Mesendoderm (in vitro differentiated cells): ENCODE measurements around the gene VPS16.

Experiments
- DNase-seq: peaks from one replicate; pipeline ENCODE4 v3.0.0; 2013
- H2AK5ac ChIP-seq: 2 replicates; pipeline ENCODE4 v1.6.1; 2013; ENCODE audit warnings: low read length, inconsistent platforms
- H2BK120ac ChIP-seq: 2 replicates; pipeline ENCODE4 v1.6.1; 2013; ENCODE audit warnings: low read depth, mild to moderate bottlenecking, low read length, moderate library complexity, mixed read lengths
- H2BK15ac ChIP-seq: replicated peaks from 2 replicates; pipeline ENCODE4 v1.6.1; 2013; ENCODE audit warnings: low read depth, mild to moderate bottlenecking, moderate library complexity
- H2BK5ac ChIP-seq: 2 replicates; pipeline ENCODE4 v1.6.1; 2013; ENCODE audit warnings: low read length, inconsistent platforms
- H3K18ac ChIP-seq: 2 replicates; pipeline ENCODE4 v1.6.1; 2013; ENCODE audit warnings: mild to moderate bottlenecking, low read length, mixed read lengths
- H3K23ac ChIP-seq: one replicate; pipeline ENCODE4 v1.6.1; 2013; ENCODE audit warnings: low read length
- H3K27ac ChIP-seq: 2 replicates; pipeline ENCODE4 v1.5.1; 2013; ENCODE audit warnings: low read depth, mild to moderate bottlenecking, inconsistent platforms, low read length, moderate library complexity
- H3K27me3 ChIP-seq: 2 replicates; pipeline ENCODE4 v1.6.1; 2013; ENCODE audit warnings: low read length, control low read depth, mild to moderate bottlenecking, inconsistent platforms; ENCODE audit not compliant: insufficient read depth, poor library complexity
- H3K36me3 ChIP-seq: 2 replicates; pipeline ENCODE4 v1.6.1; 2013; ENCODE audit warnings: low read length, inconsistent platforms; ENCODE audit not compliant: control insufficient read depth, insufficient read depth
- H3K4ac ChIP-seq: one replicate; pipeline ENCODE4 v1.6.1; 2013; ENCODE audit warnings: low read depth, mild to moderate bottlenecking, low read length, moderate library complexity
- H3K4me1 ChIP-seq: 2 replicates; pipeline ENCODE4 v1.6.1; 2013; ENCODE audit warnings: low read depth, low read length, inconsistent platforms; ENCODE audit not compliant: control insufficient read depth
- H3K4me2 ChIP-seq: 2 replicates; pipeline ENCODE4 v1.6.1; 2013; ENCODE audit warnings: low read length
- H3K4me3 ChIP-seq: 2 replicates; pipeline ENCODE4 v1.5.1; 2013; ENCODE audit warnings: mild to moderate bottlenecking, low read length
- H3K56ac ChIP-seq: one replicate; pipeline ENCODE4 v1.6.1; 2013; ENCODE audit warnings: low read length
- H3K79me1 ChIP-seq: 2 replicates; pipeline ENCODE4 v1.6.1; 2013; ENCODE audit warnings: low read length, inconsistent platforms
- H3K79me2 ChIP-seq: 2 replicates; pipeline ENCODE4 v1.6.1; 2013; ENCODE audit warnings: mild to moderate bottlenecking, low read length; ENCODE audit not compliant: control insufficient read depth, insufficient read depth
- H3K9ac ChIP-seq: 2 replicates; pipeline ENCODE4 v1.6.1; 2013; ENCODE audit warnings: low read length, inconsistent platforms
- H4K5ac ChIP-seq: one replicate; pipeline ENCODE4 v1.6.1; 2013; ENCODE audit warnings: low read length
- H4K8ac ChIP-seq: one replicate; pipeline ENCODE4 v1.6.1; 2013; ENCODE audit warnings: low read depth, mild to moderate bottlenecking, control low read depth, low read length, moderate library complexity
- WGBS: extraction: QIAGEN DNeasy Blood & Tissue Kit; methylation state at CpG from one replicate; pipeline ENCODE4 v1.1.7; 2013; ENCODE audit warnings: low lambda C conversion rate, missing lambda C conversion rate; ENCODE audit not compliant: insufficient coverage; ENCODE audit errors: extremely low coverage; 5-methylcytosine and 5-hydroxymethylcytosine counted together

Gene VPS16

GRCh38 chr20:2796011-2796660, 44.4 kb upstream of the VPS16 start:
- Histone ChIP-seq H3K9ac (no peak overlapping the region), H3K4me3 (no peak overlapping the region), H3K27ac (no peak overlapping the region), H3K36me3 (peaks cover 13% of the 10 kb centered on the region), H4K8ac (no peak overlapping the region), H3K4ac (no peak overlapping the region), H3K18ac (no peak overlapping the region), H2BK15ac (no peak overlapping the region), H2BK5ac (no peak overlapping the region), H3K4me1 (peaks cover 4% of the 10 kb centered on the region), H2AK5ac (no peak overlapping the region), H3K27me3 (no peaks in the 10 kb centered on the region), H3K79me2 (no peaks in the 10 kb centered on the region), H2BK120ac (no peak overlapping the region), H3K56ac (no peak overlapping the region), H3K23ac (no peak overlapping the region), H3K79me1 (no peaks in the 10 kb centered on the region), H4K5ac (no peak overlapping the region), H3K4me2 (no peak overlapping the region)
- WGBS = no CpG with 5 or more reads among the region's 20 CpGs
- no peak for DNase-seq

GRCh38 chr20:2797136-2797983, 43.2 kb upstream of the VPS16 start:
- Histone ChIP-seq H3K79me2 (no peaks in the 10 kb centered on the region), H3K4ac (no peak overlapping the region), H3K23ac (no peak overlapping the region), H3K36me3 (peaks cover 13% of the 10 kb centered on the region), H3K9ac (no peak overlapping the region), H3K18ac (no peak overlapping the region), H2BK120ac (no peak overlapping the region), H4K8ac (no peak overlapping the region), H3K4me1 (peaks cover 4% of the 10 kb centered on the region), H3K4me2 (no peak overlapping the region), H3K27me3 (peaks cover 7% of the 10 kb centered on the region), H2BK5ac (no peak overlapping the region), H3K56ac (no peak overlapping the region), H3K27ac (no peak overlapping the region), H2BK15ac (no peak overlapping the region), H2AK5ac (no peak overlapping the region), H3K4me3 (no peak overlapping the region), H3K79me1 (no peaks in the 10 kb centered on the region), H4K5ac (no peak overlapping the region)
- DNase-seq = no peak
- no CpG with 5 or more reads among the region's 16 CpGs for WGBS

GRCh38 chr20:2798095-2798805, 42.3 kb upstream of the VPS16 start:
- DNase-seq = no peak
- Histone ChIP-seq H3K36me3 (peaks cover 13% of the 10 kb centered on the region), H2AK5ac (no peak overlapping the region), H2BK15ac (no peak overlapping the region), H3K79me1 (no peaks in the 10 kb centered on the region), H3K23ac (no peak overlapping the region), H3K27me3 (peaks cover 13% of the 10 kb centered on the region), H3K79me2 (no peaks in the 10 kb centered on the region), H2BK5ac (no peak overlapping the region), H2BK120ac (no peak overlapping the region), H3K56ac (peak overlapping the region; percentile 25), H3K9ac (no peak overlapping the region), H3K4me3 (no peak overlapping the region), H4K8ac (no peak overlapping the region), H3K18ac (no peak overlapping the region), H3K4ac (no peak overlapping the region), H3K4me2 (no peak overlapping the region), H3K4me1 (peaks cover 4% of the 10 kb centered on the region), H4K5ac (no peak overlapping the region), H3K27ac (no peak overlapping the region)
- no CpG with 5 or more reads among the region's 19 CpGs for WGBS

GRCh38 chr20:2798814-2799213, 41.7 kb upstream of the VPS16 start:
- peak overlapping the region; percentile 97 for H3K56ac ChIP-seq
- no peaks in the 10 kb centered on the region for H3K79me2 ChIP-seq
- no peaks in the 10 kb centered on the region for H3K79me1 ChIP-seq
- no peak overlapping the region for H2BK120ac ChIP-seq
- H3K18ac ChIP-seq = no peak overlapping the region
- H4K5ac ChIP-seq = no peak overlapping the region
- H2AK5ac ChIP-seq = no peak overlapping the region
- no CpG with 5 or more reads among the region's 6 CpGs for WGBS
- H3K4ac ChIP-seq = no peak overlapping the region
- peaks cover 4% of the 10 kb centered on the region for H3K4me1 ChIP-seq
- H3K27ac ChIP-seq = no peak overlapping the region
- H4K8ac ChIP-seq = no peak overlapping the region
- peaks cover 17% of the 10 kb centered on the region for H3K27me3 ChIP-seq
- H3K4me2 ChIP-seq = no peak overlapping the region
- no peak overlapping the region for H2BK15ac ChIP-seq
- no peak overlapping the region for H3K4me3 ChIP-seq
- DNase-seq = peak; percentile 84
- H3K36me3 ChIP-seq = peaks cover 13% of the 10 kb centered on the region
- H2BK5ac ChIP-seq = no peak overlapping the region
- no peak overlapping the region for H3K23ac ChIP-seq
- H3K9ac ChIP-seq = peak overlapping the region; percentile 75

- peak overlapping the region; percentile 63 for H3K4me3 ChIP-seq
- peak overlapping the region; percentile 52 for H3K4me2 ChIP-seq
- H2BK120ac ChIP-seq = no peak overlapping the region
- no peaks in the 10 kb centered on the region for H3K79me2 ChIP-seq
- H3K23ac ChIP-seq = no peak overlapping the region
- H3K27ac ChIP-seq = peak overlapping the region; percentile 22
- no peak overlapping the region for H3K4ac ChIP-seq
- H2BK15ac ChIP-seq = no peak overlapping the region
- H2AK5ac ChIP-seq = no peak overlapping the region
- peaks cover 4% of the 10 kb centered on the region for H3K4me1 ChIP-seq
- no peak overlapping the region for H4K5ac ChIP-seq
- no peak for DNase-seq
- H2BK5ac ChIP-seq = no peak overlapping the region
- no CpG with 5 or more reads among the region's 9 CpGs for WGBS
- H3K36me3 ChIP-seq = peaks cover 13% of the 10 kb centered on the region
- no peak overlapping the region for H3K18ac ChIP-seq
- H3K27me3 ChIP-seq = peaks cover 22% of the 10 kb centered on the region
- H3K79me1 ChIP-seq = no peaks in the 10 kb centered on the region
- no peak overlapping the region for H4K8ac ChIP-seq
- peak overlapping the region; percentile 75 for H3K9ac ChIP-seq
- H3K56ac ChIP-seq = peak overlapping the region; percentile 97
Measured at GRCh38 chr20:2799271-2799670, 41.3 kb upstream of the VPS16 start.
